Choroid plexus epithelial cell (primary cell): ENCODE results near the gene YJU2.
"Not testable (repeated sequence)": the region's sequence is repeated elsewhere in the genome, so short reads cannot be mapped to it uniquely, and the experiment has no call there.

Source experiments
- DNase-seq: peaks from one replicate; pipeline ENCODE4 v3.0.0-alpha.2; 2010; ENCODE audit warnings: low read depth
- H3K4me3 ChIP-seq: 2 replicates; pipeline ENCODE4 v1.5.1; 2011; ENCODE audit warnings: low read depth, mild to moderate bottlenecking, control low read depth, low read length, moderate library complexity
- CTCF ChIP-seq: conservative IDR thresholded peaks from 2 replicates; pipeline ENCODE4 v1.5.1; 2011; ENCODE audit warnings: low read depth, mild to moderate bottlenecking, control low read depth, inconsistent platforms, low read length, moderate library complexity

The YJU2 gene

GRCh38 chr19:4284176-4284958 lies 37.5 kb downstream of the YJU2 start:
- peak; percentile 19 for DNase-seq
- no peak overlapping the region for H3K4me3 ChIP-seq
- no peak for TF ChIP-seq CTCF

GRCh38 chr19:4284974-4285373 lies 38.1 kb downstream of the YJU2 start:
- DNase-seq = no peak
- TF ChIP-seq CTCF = no peak
- H3K4me3 ChIP-seq = no peak overlapping the region

GRCh38 chr19:4286141-4286540 lies 39.3 kb downstream of the YJU2 start:
- not testable (repeated sequence) for H3K4me3 ChIP-seq, DNase-seq

GRCh38 chr19:4288091-4288777 lies 41.4 kb downstream of the YJU2 start:
- no peak overlapping the region for H3K4me3 ChIP-seq
- no peak for DNase-seq
- no peak for TF ChIP-seq CTCF

- no peak overlapping the region for H3K4me3 ChIP-seq
- DNase-seq = no peak
- TF ChIP-seq CTCF = no peak
Measured at GRCh38 chr19:4291184-4291732, 44.4 kb downstream of the YJU2 start.

GRCh38 chr19:4292515-4292914 lies 45.6 kb downstream of the YJU2 start:
- TF ChIP-seq CTCF = no peak
- no peak for DNase-seq
- no peak overlapping the region for H3K4me3 ChIP-seq

- TF ChIP-seq CTCF = no peak
- no peak overlapping the region for H3K4me3 ChIP-seq
- DNase-seq = no peak
Measured at GRCh38 chr19:4294389-4294788, 47.5 kb downstream of the YJU2 start.
